Ovary (tissue), 3 donors: ENCODE data around the gene KCNJ16.

Experiments used
- CTCF ChIP-seq, 3 donors: fragments of 450-650 bp in 2 of 3; fragments of 200-600 bp in 1 of 3; IDR thresholded peaks; one replicate each; pipeline versions ENCODE4 v1.5.1 to v1.8.0; 2016 to 2022; ENCODE audit warnings: antibody characterized with exemption in 3 of 3, mild to moderate bottlenecking in 1 of 3
- POLR2A ChIP-seq: fragments of 450-650 bp; IDR thresholded peaks from one replicate; pipeline ENCODE4 v1.6.1; 2017; ENCODE audit warnings: antibody characterized with exemption, mild to moderate bottlenecking, moderate library complexity
- donor health status: DM: no; HTN: no; CAD: no.

GRCh38 chr17:70098030-70098429 lies 23.0 kb downstream of the KCNJ16 start:
- TF ChIP-seq CTCF (IDR thresholded peaks at IDR 0.05) (no peak), POLR2A (no peak)
